HG03520 (cell line): ENCODE measurements around the gene GRIK2.

Source experiments
- ATAC-seq: cut with Tn5 transposase; IDR thresholded peaks from one replicate; pipeline ENCODE4 v1.9.1; 2021; ENCODE audit warnings: mild to moderate bottlenecking, moderate library complexity; ENCODE audit not compliant: unreplicated experiment

The GRIK2 gene

GRCh38 chr6:101765281-101765680, 371.8 kb downstream of the GRIK2 start:
- ATAC-seq = no peak

GRCh38 chr6:101770116-101770515, 376.6 kb downstream of the GRIK2 start:
- ATAC-seq = no peak

- no peak for ATAC-seq
Observed at GRCh38 chr6:101776919-101777350, 383.4 kb downstream of the GRIK2 start.

- ATAC-seq = no peak
Observed at GRCh38 chr6:101777646-101778045, 384.1 kb downstream of the GRIK2 start.

GRCh38 chr6:101779051-101779844, 385.7 kb downstream of the GRIK2 start:
- ATAC-seq = no peak

- no peak for ATAC-seq
Observed at GRCh38 chr6:101783287-101783686, 389.8 kb downstream of the GRIK2 start.

GRCh38 chr6:101784094-101784493, 390.6 kb downstream of the GRIK2 start:
- no peak for ATAC-seq

GRCh38 chr6:101799531-101799930, 406.0 kb downstream of the GRIK2 start:
- no peak for ATAC-seq

GRCh38 chr6:101800598-101800997, 407.1 kb downstream of the GRIK2 start:
- no peak for ATAC-seq

GRCh38 chr6:101803136-101803535, 409.6 kb downstream of the GRIK2 start:
- ATAC-seq = no peak

- no peak for ATAC-seq
Observed at GRCh38 chr6:101806241-101806640, 412.7 kb downstream of the GRIK2 start.

GRCh38 chr6:101811108-101811507, 417.6 kb downstream of the GRIK2 start:
- ATAC-seq = no peak

GRCh38 chr6:101816716-101817115, 423.2 kb downstream of the GRIK2 start:
- ATAC-seq = no peak

GRCh38 chr6:101818051-101818450, 424.5 kb downstream of the GRIK2 start:
- ATAC-seq = no peak

- ATAC-seq = no peak
Observed at GRCh38 chr6:101824551-101825345, 431.2 kb downstream of the GRIK2 start.

- no peak for ATAC-seq
Observed at GRCh38 chr6:101826269-101826668, 432.8 kb downstream of the GRIK2 start.

GRCh38 chr6:101826678-101827077, 433.2 kb downstream of the GRIK2 start:
- no peak for ATAC-seq

- no peak for ATAC-seq
Observed at GRCh38 chr6:101830501-101831031, 437.1 kb downstream of the GRIK2 start.

GRCh38 chr6:101832371-101832770, 438.9 kb downstream of the GRIK2 start:
- no peak for ATAC-seq

- no peak for ATAC-seq
Observed at GRCh38 chr6:101840100-101840499, 446.6 kb downstream of the GRIK2 start.

GRCh38 chr6:101845172-101845571, 451.7 kb downstream of the GRIK2 start:
- ATAC-seq = peak; percentile 26

GRCh38 chr6:101845621-101846020, 452.1 kb downstream of the GRIK2 start:
- ATAC-seq = peak; percentile 75
